Adrenal gland (tissue), 5 donors: ENCODE measurements around the gene DCC.

Experiments
- CTCF ChIP-seq, 6 experiments: fragments of 450-650 bp in 4 of 6; fragments of 200-600 bp in 2 of 6; sonication (generic) in 1 of 6; IDR thresholded peaks; 1 replicate in 5 of 6; 2 replicates in 1 of 6; pipeline versions ENCODE4 v1.5.1 to v1.8.0; 2016 to 2021; ENCODE audit warnings: antibody characterized with exemption in 6 of 6, mild to moderate bottlenecking in 2 of 6, moderate library complexity in 1 of 6
- POLR2A ChIP-seq, 2 donors: fragments of 450-650 bp; IDR thresholded peaks; one replicate each; pipeline ENCODE4 v1.6.1; 2017; ENCODE audit warnings: antibody characterized with exemption in 2 of 2, mild to moderate bottlenecking in 2 of 2, moderate library complexity in 1 of 2
- donor health status: DM: no; HTN: no; CAD: no.

DNA sequence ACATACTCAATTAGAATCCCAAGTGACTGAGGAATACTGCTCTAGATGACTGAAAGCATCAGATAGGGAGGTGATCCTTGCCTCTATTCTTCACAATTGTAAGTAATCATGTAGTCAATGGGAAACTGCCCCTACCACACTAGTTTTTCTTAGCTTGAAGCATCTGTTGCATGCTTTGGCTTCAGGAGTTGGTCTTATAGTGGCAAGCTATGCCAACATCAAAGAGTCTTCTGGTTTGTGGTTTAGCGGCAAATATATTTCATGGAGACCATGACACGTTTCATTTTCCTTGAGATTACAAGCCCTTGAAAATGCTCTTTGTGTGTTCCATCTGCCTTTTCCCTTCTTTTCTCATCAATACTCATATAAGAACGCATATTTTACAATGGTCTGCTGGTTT, 12.9 kb downstream of the DCC start:
- TF ChIP-seq CTCF (IDR thresholded peaks at IDR 0.05) (no peak), POLR2A (IDR thresholded peaks at IDR 0.05) (no peak)
